Measurements from ENCODE around the gene AP1G2.
"Not testable (repeated sequence)": the region's sequence is repeated elsewhere in the genome, so short reads cannot be mapped to it uniquely, and the experiment has no call there.

AP1G2 gene

DNA sequence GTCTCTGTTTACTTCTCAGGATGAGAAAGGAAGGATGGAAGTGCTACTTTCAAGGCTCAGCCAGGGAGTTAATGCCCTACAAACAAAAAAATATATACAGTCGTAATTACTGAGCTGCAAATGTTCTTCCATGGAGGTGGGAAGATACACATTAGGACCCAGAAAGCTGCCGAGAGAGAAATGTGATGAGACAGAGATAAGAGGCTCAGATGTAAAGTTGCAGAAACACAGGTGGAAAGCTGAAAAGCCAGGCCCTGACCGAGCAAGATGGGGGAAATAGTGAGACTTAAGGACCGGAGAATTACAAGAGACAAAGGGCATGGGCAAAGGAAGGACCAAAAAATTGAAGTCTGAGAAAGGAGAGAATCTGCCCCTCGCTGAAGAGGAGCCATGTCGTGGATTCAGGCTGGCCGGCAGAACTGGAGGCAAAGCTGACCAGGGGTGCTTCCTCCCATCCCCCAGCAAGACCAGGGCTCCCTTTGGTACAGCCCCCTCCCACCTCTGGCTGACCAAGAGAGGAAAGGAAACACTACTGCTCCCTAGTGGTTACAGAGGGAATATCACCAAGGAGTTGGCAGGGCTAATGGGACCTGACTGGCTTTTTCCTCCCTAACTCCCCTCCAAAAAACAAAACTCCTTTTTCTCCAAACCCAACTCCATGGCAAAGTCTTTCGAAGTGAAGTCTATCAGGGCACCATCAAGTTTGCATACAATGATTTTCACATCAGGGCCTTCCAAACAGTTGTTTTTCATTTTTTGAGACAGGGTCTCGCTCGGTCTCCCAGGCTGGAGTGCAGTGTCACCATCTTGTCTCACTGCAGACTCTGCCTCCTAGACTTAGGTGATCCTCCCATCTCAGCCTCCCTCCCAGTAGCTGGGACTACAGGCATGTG lies 28.1 kb downstream of the AP1G2 start:
- DNase-seq (ENCODE audit: low read depth in 2 of 3, low spot score in 2 of 3): no peak

GRCh38 chr14:23538785-23539184 lies 28.8 kb downstream of the AP1G2 start:
- DNase-seq (ENCODE audit: low read depth in 2 of 3, low spot score in 2 of 3): no peak

- no peak for DNase-seq (ENCODE audit: low read depth in 2 of 3, low spot score in 2 of 3)
These were observed 29.4 kb downstream of the AP1G2 start for GRCh38 chr14:23538050-23538718.

DNA sequence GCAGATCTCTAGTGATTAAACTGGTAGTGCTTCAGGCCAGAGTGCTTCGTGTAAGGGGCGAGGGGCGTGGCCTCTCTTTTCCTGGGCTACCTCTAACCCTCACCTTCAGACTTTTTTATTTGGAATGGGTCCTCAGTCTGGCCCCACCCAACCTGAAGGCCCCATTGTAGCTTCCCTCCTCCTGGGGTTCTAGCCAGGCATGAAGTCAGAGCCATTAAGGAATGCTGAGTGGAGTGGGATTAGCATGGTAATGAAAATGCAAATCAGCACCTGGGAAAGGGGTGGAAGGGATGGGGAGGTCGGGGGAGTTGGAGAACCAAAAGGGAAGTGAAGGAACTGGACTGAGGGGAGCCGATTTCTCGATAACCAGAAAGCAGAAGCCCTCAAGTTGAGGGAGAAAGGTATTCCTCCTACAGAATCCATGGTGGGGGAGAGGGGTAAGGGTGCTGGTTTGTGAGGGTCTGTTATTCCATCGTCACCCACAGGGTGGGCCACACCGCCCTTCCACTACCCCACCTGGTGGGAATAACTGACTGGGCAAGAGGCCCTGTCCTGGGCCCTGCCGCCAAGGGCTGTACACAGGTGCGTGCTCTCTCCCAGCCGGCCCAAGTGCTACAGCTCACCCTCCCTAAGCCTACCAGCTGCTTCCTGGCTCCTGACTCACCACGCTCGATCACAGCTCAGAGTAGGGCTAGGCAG lies 30.1 kb downstream of the AP1G2 start:
- DNase-seq (ENCODE audit: low read depth in 2 of 3, low spot score in 2 of 3): no peak

DNA sequence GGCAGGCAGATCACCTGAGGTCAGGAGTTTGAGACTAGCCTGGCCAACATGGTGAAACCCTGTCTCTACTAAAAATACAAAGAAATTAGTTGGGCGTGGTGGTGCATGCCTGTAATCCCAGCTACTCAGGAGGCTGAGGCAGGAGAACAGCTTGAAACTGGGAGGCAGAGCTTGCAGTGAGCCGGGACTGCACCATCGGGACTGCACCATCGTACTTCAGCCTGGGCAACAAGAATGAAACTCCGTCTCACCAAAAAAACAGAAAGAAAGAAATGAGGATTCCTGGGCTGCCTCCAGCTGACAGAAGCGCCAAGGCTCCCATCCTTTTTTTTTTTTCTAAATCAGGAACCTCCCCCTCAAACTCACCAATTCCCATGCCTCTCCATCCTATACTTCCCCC lies 30.7 kb downstream of the AP1G2 start:
- DNase-seq (ENCODE audit: low read depth in 2 of 3, low spot score in 2 of 3): not testable (repeated sequence)

DNA sequence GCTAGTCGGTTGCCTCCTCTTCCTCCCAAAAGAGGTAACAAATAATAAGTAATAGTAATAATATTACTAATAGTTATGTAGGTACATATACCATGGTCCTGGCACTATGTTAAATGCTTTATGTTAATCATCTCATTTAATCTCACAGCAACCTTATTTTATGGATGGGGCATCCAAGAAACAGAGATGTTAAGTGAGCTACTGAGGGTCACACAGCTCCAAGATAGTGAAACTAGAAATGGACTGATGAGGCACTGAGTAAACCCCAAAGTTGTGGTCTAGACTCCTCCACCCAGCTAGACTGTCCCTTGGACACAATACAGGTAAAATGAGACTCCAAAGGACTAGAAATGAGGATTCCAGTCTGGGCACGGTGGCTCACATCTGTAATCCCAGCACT lies 31.1 kb downstream of the AP1G2 start:
- no peak for DNase-seq (ENCODE audit: low read depth in 2 of 3, low spot score in 2 of 3)

GRCh38 chr14:23535943-23536342 lies 31.6 kb downstream of the AP1G2 start:
- DNase-seq (ENCODE audit: low read depth in 2 of 3, low spot score in 2 of 3): no peak

- DNase-seq (ENCODE audit: low read depth in 2 of 3, low spot score in 2 of 3): no peak
These were observed 33.7 kb downstream of the AP1G2 start for GRCh38 chr14:23533652-23534435.

- no peak for DNase-seq (ENCODE audit: low read depth in 2 of 3, low spot score in 2 of 3)
These were observed 34.9 kb downstream of the AP1G2 start for GRCh38 chr14:23532658-23533057.

DNA sequence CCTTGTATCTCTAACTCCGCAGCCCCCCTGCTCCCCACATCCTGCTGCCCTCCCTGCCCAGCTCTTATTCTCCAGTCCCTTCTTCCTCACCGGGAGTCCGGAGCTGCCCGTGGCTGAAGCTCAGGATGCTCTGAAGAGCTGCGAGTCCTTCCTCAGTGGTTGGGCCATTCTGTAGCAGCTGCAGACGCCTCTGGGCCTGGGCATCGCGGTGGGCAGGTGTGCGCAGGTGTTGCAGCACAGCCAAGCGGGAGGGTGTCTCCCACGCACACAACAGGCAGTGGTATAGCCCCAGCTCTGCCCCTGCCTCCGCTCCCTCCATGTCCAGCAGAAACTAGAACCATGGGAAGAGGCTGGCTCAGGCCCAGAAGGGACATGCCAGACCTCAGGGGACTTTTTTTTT lies 36.2 kb downstream of the AP1G2 start:
- no peak for DNase-seq (ENCODE audit: low read depth in 2 of 3, low spot score in 2 of 3)

GRCh38 chr14:23530375-23531055 lies 37.1 kb downstream of the AP1G2 start:
- no peak for DNase-seq (ENCODE audit: low read depth in 2 of 3, low spot score in 2 of 3)

DNA sequence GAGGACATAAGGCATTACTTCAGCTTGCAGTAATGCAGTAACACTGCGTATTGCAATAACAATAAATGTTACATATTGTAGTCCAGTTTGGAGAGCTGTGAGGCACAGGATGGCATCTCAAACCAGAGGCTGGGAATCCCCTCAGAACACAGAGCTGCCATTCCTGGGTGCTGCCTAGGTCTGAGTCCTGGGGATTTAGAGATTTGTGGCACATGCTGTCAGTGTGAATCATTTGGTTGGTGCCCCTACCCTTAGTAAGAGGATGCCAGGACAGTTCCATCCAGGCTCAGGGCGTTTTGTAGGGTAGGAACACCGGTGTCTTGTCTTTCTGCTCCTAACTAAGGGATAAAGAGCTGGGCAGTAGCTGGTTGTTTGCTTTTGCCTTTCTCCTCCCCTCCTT lies 38.6 kb downstream of the AP1G2 start:
- no peak for DNase-seq (ENCODE audit: low read depth in 2 of 3, low spot score in 2 of 3)

DNA sequence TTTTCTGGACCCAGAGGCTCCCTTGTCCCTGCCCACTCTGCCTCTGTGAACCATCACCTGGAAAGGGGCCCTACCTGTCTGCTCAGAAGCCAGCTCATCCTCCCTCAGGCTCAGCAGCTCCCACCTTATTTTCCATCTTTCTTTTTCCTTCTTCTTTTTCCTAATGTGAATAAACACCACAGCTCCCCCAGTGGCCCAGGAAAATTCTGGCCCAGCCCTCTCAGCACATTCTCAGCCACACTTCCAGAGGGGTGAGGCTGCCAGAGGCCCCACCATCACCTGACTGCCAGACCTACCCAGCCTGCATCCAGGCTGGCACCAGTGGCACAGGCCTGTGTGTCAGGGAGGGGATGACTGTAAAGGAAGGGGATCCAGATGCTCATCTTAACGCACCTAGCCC lies 39.0 kb downstream of the AP1G2 start:
- DNase-seq (ENCODE audit: low read depth in 2 of 3, low spot score in 2 of 3): no peak

DNA sequence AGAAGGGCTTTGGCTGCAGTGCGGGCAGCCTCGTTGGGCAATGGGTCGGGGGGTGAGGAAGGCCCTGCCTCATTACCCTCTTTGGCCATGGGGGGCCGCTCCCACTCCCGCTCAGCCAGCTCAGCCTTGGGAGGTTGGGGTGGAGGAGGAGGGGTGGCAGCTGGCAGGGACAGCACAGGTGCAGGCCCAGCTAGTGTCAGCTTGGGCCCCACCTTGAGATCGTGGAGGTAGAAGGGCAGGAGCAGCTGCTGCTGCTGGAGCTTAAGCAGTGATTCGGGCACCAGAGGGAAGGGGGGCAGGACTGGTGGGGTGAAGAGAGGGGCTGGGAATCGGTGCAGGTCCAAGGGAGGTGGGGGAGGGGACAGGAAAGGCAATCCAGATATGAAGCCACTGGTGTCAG lies 42.0 kb downstream of the AP1G2 start:
- DNase-seq (ENCODE audit: low read depth in 2 of 3, low spot score in 2 of 3): no peak

DNA sequence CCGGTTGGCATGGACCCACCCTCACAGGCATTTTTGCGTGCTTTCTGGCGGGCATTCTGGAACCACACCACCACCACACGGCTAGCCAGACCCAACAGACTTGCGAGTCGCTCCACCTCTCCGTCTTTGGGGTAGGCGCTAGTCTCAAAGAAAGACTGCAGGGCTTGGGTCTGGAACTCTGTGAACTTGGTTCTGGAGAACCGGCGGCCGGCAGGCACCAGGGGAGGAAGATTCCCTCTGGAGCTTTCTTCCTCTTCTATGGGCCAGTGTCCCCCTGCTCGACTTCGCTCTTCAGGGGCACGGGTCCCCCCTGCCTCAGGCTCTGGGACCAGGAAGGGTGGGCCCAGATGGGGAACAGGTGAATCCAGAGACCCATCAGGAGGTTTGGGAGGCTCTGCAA lies 42.6 kb downstream of the AP1G2 start:
- DNase-seq (ENCODE audit: low read depth in 2 of 3, low spot score in 2 of 3): no peak

GRCh38 chr14:23523229-23524016 lies 44.2 kb downstream of the AP1G2 start:
- no peak for DNase-seq (ENCODE audit: low read depth in 2 of 3, low spot score in 2 of 3)

DNA sequence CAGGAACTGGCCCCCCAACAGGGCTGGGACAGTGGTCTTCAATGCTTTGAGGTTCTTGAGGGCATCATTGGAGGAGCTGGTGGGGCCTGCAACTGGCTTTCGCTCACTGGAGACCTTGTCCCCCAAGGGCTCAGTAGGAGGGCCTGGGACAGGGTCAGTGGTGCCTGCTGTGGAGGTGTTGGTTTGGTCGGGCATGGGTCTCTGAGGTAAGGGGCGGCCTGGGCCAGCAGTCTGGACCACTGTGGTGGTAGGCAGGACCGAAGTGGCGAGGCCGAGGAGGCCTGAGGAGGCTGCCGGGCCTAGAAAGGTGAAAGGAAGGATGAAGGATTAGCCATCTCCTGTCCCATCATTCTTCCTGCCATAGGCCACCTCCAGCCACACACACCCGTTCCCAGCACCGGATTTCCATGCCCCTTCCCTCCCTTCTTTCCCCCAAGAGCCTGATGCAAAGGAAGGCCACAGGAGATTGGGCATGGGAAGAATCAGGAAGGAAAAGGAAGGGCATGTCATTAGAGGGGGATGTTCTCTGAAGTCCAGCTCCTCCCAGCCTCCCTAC lies 44.9 kb downstream of the AP1G2 start:
- no peak for DNase-seq (ENCODE audit: low read depth in 2 of 3, low spot score in 2 of 3)

- DNase-seq (ENCODE audit: low read depth in 2 of 3, low spot score in 2 of 3): no peak
These were observed 45.6 kb downstream of the AP1G2 start for GRCh38 chr14:23521785-23522640.

Data from activated CD8-positive, alpha-beta memory T cell treated with anti-CD3 and anti-CD28 coated beads for 48 hours (primary cell).